ENCODE results near the gene ZNF385D.

DNA sequence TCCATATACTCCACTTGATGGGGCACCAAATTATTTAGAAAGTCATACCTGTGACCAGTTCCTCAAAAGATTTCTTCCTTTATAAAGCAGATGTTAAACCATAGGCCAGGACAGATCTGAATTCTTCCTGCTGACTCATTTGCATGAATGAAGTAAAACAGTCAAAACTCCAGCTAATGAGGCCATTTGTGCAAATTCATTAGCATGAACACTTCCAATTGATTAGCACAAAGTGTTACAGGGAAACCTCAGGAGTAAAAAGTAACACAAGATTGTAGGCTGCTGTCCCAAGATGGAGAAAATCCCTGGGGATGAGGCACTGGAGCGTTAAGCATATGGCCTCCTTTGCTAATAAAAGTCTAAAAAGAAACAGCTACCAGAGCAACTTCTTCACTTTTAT is 149.8 kb downstream of the ZNF385D start:
- TF ChIP-seq SUZ12 (IDR thresholded peaks at IDR 0.05; ENCODE audit: extremely low read depth, insufficient read depth, insufficient read length) (no peak), YY1 (IDR thresholded peaks at IDR 0.05; ENCODE audit: insufficient read depth, insufficient read length) (no peak), ZNF274 (IDR thresholded peaks at IDR 0.05; ENCODE audit: low read depth, low read length) (no peak)
